C4-2B (cell line): ENCODE results near the gene FAT4.

Source experiments
- CTCF ChIP-seq: fragments of 450-650 bp; conservative IDR thresholded peaks from 2 replicates; pipeline ENCODE4 v1.5.1; 2017; ENCODE audit warnings: mild to moderate bottlenecking
- ZFX ChIP-seq: fragments of 450-650 bp; IDR thresholded peaks from 2 replicates; pipeline ENCODE4 v1.6.1; 2017

GRCh38 chr4:125334926-125335325 lies 20.2 kb downstream of the FAT4 start:
- TF ChIP-seq CTCF (no peak), ZFX (no peak)
